Esophagus squamous epithelium (tissue), 4 donors: ENCODE measurements around the gene OPRM1.

Experiments
- POLR2A ChIP-seq, 4 donors: fragments of 450-650 bp; IDR thresholded peaks; one replicate each; pipeline ENCODE4 v1.6.1; 2017; ENCODE audit warnings: antibody characterized with exemption in 4 of 4, mild to moderate bottlenecking in 4 of 4, moderate library complexity in 3 of 4
- TF ChIP-seq, protein P1 (sequence below), 6 experiments: fragments of 450-650 bp in 4 of 6; fragments of 200-600 bp in 2 of 6; sonication (generic) in 2 of 6; IDR thresholded peaks; one replicate each; pipeline ENCODE4 v1.5.1; 2016 to 2019; ENCODE audit warnings: antibody characterized with exemption in 6 of 6, mild to moderate bottlenecking in 4 of 6, moderate library complexity in 4 of 6

DNA sequence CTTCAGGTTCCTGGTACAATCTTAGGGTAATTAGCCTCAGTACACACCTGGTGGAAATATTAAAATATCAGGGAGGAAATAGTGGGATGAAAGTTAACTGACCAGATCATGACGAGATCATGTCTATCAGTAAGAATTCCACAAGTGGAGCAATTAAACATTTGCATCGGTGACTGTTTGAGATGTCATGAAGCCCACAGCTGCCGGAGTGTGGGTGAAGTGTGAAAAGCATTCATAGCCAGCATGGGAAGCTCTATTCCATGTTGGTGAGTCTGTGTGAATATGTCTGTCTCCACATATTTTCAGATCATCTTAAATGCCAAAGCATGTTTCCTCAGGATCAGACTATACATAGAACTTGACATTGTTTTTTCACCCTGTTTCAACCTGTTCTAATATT, 174.7 kb downstream of the OPRM1 start:
- TF ChIP-seq, protein P1, sequence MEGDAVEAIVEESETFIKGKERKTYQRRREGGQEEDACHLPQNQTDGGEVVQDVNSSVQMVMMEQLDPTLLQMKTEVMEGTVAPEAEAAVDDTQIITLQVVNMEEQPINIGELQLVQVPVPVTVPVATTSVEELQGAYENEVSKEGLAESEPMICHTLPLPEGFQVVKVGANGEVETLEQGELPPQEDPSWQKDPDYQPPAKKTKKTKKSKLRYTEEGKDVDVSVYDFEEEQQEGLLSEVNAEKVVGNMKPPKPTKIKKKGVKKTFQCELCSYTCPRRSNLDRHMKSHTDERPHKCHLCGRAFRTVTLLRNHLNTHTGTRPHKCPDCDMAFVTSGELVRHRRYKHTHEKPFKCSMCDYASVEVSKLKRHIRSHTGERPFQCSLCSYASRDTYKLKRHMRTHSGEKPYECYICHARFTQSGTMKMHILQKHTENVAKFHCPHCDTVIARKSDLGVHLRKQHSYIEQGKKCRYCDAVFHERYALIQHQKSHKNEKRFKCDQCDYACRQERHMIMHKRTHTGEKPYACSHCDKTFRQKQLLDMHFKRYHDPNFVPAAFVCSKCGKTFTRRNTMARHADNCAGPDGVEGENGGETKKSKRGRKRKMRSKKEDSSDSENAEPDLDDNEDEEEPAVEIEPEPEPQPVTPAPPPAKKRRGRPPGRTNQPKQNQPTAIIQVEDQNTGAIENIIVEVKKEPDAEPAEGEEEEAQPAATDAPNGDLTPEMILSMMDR (IDR thresholded peaks at IDR 0.05) = no peak
- no peak for TF ChIP-seq POLR2A (IDR thresholded peaks at IDR 0.05)
